Measurements from ENCODE around the gene ABHD12.
A peak's percentile ranks its signal among the peaks of the same experiment; 100 is the strongest.

ABHD12 gene

GRCh38 chr20:25397096-25397495, 6.5 kb upstream of the ABHD12 start:
- H3K27me3 Mint-ChIP-seq: no peaks in the 10 kb centered on the region
- H3K27ac Mint-ChIP-seq: no peak overlapping the region
- H3K4me3 Mint-ChIP-seq: no peak overlapping the region
- peaks cover 0 to 8% of the 10 kb centered on the region in 2 donors for H3K9me3 Mint-ChIP-seq
- no peak for DNase-seq
- ATAC-seq: no peak
- no peaks in the 10 kb centered on the region for H3K4me1 Mint-ChIP-seq

GRCh38 chr20:25394996-25395395, 4.4 kb upstream of the ABHD12 start:
- DNase-seq (no peak), ATAC-seq (no peak)
- H3K27me3 Mint-ChIP-seq: no peaks in the 10 kb centered on the region
- no peaks in the 10 kb centered on the region for H3K9me3 Mint-ChIP-seq
- H3K4me1 Mint-ChIP-seq: no peaks in the 10 kb centered on the region
- no peak overlapping the region for H3K4me3 Mint-ChIP-seq
- H3K27ac Mint-ChIP-seq: no peak overlapping the region

GRCh38 chr20:25394276-25394675, 3.6 kb upstream of the ABHD12 start:
- no peak overlapping the region for H3K27ac Mint-ChIP-seq
- H3K9me3 Mint-ChIP-seq: no peaks in the 10 kb centered on the region
- no peak for DNase-seq

GRCh38 chr20:25389858-25390537, 637 bp downstream of the ABHD12 start:
- peak overlapping the region; percentile 84 to 97 for H3K4me3 Mint-ChIP-seq

More at GRCh38 chr20:25394276-25394675, 3.6 kb upstream of the ABHD12 start:
- Mint-ChIP-seq H3K27me3 (no peaks in the 10 kb centered on the region), H3K4me3 (no peak overlapping the region), H3K4me1 (peaks cover 3% of the 10 kb centered on the region)
- ATAC-seq: no peak

GRCh38 chr20:25389401-25389857, 1.2 kb downstream of the ABHD12 start:
- ATAC-seq (no peak), DNase-seq (no peak)
- peak overlapping the region; percentile 84 to 97 for H3K4me3 Mint-ChIP-seq
- H3K27me3 Mint-ChIP-seq: no peaks in the 10 kb centered on the region
- H3K27ac Mint-ChIP-seq: peak overlapping the region in 1 of 2 donors; percentile 88
- no peaks in the 10 kb centered on the region for H3K9me3 Mint-ChIP-seq
- peaks cover 12% of the 10 kb centered on the region for H3K4me1 Mint-ChIP-seq

More at GRCh38 chr20:25389858-25390537, 637 bp downstream of the ABHD12 start:
- DNase-seq: peak; percentile 30 to 32
- Mint-ChIP-seq H3K27me3 (no peaks in the 10 kb centered on the region), H3K27ac (peak overlapping the region in 1 of 2 donors; percentile 88), H3K9me3 (no peaks in the 10 kb centered on the region), H3K4me1 (peaks cover 12% of the 10 kb centered on the region)
- ATAC-seq: peak; percentile 22

GRCh38 chr20:25382704-25383370, 7.8 kb downstream of the ABHD12 start:
- no peak for ATAC-seq
- Mint-ChIP-seq H3K9me3 (no peaks in the 10 kb centered on the region), H3K4me1 (peaks cover 19% of the 10 kb centered on the region), H3K27ac (peak overlapping the region in 1 of 2 donors; percentile 61), H3K27me3 (no peaks in the 10 kb centered on the region), H3K4me3 (no peak overlapping the region)
- no peak for DNase-seq

- Mint-ChIP-seq H3K4me1 (peaks cover 19% of the 10 kb centered on the region), H3K9me3 (no peaks in the 10 kb centered on the region), H3K27ac (no peak overlapping the region), H3K27me3 (no peaks in the 10 kb centered on the region), H3K4me3 (no peak overlapping the region)
- DNase-seq: no peak
- ATAC-seq: no peak
Measured at GRCh38 chr20:25380945-25381614, 9.6 kb downstream of the ABHD12 start.

- H3K4me1 Mint-ChIP-seq: peaks cover 32% of the 10 kb centered on the region
- ATAC-seq (no peak), DNase-seq (no peak)
- no peak overlapping the region for H3K4me3 Mint-ChIP-seq
- H3K27me3 Mint-ChIP-seq: no peaks in the 10 kb centered on the region
- H3K27ac Mint-ChIP-seq: peak overlapping the region in 1 of 2 donors; percentile 14
- no peaks in the 10 kb centered on the region for H3K9me3 Mint-ChIP-seq
Measured at GRCh38 chr20:25378884-25379733, 11.5 kb downstream of the ABHD12 start.

- Mint-ChIP-seq H3K4me1 (peaks cover 31% of the 10 kb centered on the region), H3K9me3 (no peaks in the 10 kb centered on the region), H3K27me3 (no peaks in the 10 kb centered on the region), H3K4me3 (no peak overlapping the region), H3K27ac (no peak overlapping the region)
- DNase-seq: no peak
- no peak for ATAC-seq
Measured at GRCh38 chr20:25378189-25378883, 12.3 kb downstream of the ABHD12 start.

- ATAC-seq (no peak), DNase-seq (no peak)
- H3K4me1 Mint-ChIP-seq: peaks cover 19% of the 10 kb centered on the region
- no peaks in the 10 kb centered on the region for H3K27me3 Mint-ChIP-seq
- no peak overlapping the region for H3K27ac Mint-ChIP-seq
- no peak overlapping the region for H3K4me3 Mint-ChIP-seq
- no peaks in the 10 kb centered on the region for H3K9me3 Mint-ChIP-seq
Measured at GRCh38 chr20:25376886-25377285, 13.7 kb downstream of the ABHD12 start.

- peaks cover 20% of the 10 kb centered on the region for H3K4me1 Mint-ChIP-seq
- DNase-seq (no peak), ATAC-seq (no peak)
- H3K4me3 Mint-ChIP-seq: no peak overlapping the region
- H3K27me3 Mint-ChIP-seq: no peaks in the 10 kb centered on the region
- no peaks in the 10 kb centered on the region for H3K9me3 Mint-ChIP-seq
- no peak overlapping the region for H3K27ac Mint-ChIP-seq
Measured at GRCh38 chr20:25376236-25376635, 14.4 kb downstream of the ABHD12 start.

GRCh38 chr20:25374842-25375241, 15.8 kb downstream of the ABHD12 start:
- Mint-ChIP-seq H3K4me3 (no peak overlapping the region), H3K4me1 (peaks cover 31% of the 10 kb centered on the region), H3K27ac (no peak overlapping the region), H3K9me3 (no peaks in the 10 kb centered on the region), H3K27me3 (no peaks in the 10 kb centered on the region)
- ATAC-seq (no peak), DNase-seq (no peak)

- Mint-ChIP-seq H3K27ac (no peak overlapping the region), H3K4me1 (peaks cover 31% of the 10 kb centered on the region), H3K27me3 (no peaks in the 10 kb centered on the region), H3K4me3 (no peak overlapping the region), H3K9me3 (no peaks in the 10 kb centered on the region)
- DNase-seq (no peak), ATAC-seq (peak; percentile 90)
Measured at GRCh38 chr20:25372584-25373336, 17.9 kb downstream of the ABHD12 start.

- Mint-ChIP-seq H3K4me1 (peaks cover 24% of the 10 kb centered on the region), H3K9me3 (peaks cover 4 to 5% of the 10 kb centered on the region in 2 donors), H3K27ac (no peak overlapping the region), H3K4me3 (no peak overlapping the region), H3K27me3 (no peaks in the 10 kb centered on the region)
- DNase-seq (no peak), ATAC-seq (no peak)
Measured at GRCh38 chr20:25369971-25370370, 20.7 kb downstream of the ABHD12 start.

All from stimulated activated naive CD8-positive, alpha-beta T cell treated with anti-CD3 and anti-CD28 coated beads, Interleukin-15, amount 100 ng/mL, for 72 hours (primary cell).